ENCODE data around the gene DNAH17.

DNA sequence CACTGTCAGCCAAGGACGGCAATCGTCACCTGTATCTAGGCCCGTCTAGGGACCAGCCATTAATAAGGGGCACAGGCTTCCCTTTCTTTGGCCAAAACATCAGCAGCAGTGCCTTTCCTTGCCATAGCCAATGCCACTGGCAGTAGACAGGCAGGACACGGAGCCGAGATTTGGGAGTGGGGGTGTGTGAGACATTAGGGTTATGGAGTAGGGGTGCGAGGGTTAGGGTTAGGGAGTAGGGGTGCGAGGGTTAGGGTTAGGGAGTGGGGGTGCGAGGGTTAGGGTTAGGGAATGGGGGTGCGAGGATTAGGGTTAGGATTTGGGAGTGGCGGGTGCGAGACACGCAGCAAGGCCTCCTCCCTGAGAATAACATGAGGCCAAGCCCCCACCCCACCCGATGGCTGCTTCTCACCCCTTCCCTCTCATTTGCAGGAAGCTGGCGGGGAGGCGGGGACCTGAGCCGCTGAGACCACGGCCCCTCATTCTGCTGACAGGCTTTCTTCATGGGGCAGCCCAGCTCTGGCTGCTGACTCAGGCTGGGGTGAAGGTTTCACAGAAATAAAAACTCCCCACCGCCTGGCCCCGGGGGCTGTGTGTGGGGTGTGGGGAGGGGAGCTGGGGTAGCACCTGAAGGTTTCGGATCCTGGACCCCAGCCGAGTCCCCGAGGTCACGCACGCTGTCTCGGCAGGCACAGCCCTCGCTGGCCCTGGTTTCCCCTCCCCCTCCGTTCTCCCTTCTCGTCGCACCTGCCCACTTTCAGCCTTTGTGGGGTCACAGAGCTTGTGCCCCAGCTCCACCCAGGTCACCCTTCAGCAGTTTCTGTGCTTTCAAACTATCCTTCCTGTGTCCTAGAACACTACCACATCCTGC is 104.9 kb downstream of the DNAH17 start:
- TF ChIP-seq POLR2A (IDR thresholded peaks at IDR 0.05; ENCODE audit: borderline replicate concordance, extremely low read depth, insufficient read depth, insufficient read length) = no peak
- TF ChIP-seq CTCF (IDR thresholded peaks at IDR 0.05 in 2 of 3, conservative IDR thresholded peaks at IDR 0.05 in 1 of 3; ENCODE audit: borderline replicate concordance in 1 of 3, insufficient read depth in 1 of 3, low read depth in 2 of 3, low read length in 2 of 3) = no peak
- TF ChIP-seq SP1 (IDR thresholded peaks at IDR 0.05; ENCODE audit: low read depth) = no peak
- no peak for TF ChIP-seq JUND (IDR thresholded peaks at IDR 0.05)
- TF ChIP-seq POLR2AphosphoS5 (IDR thresholded peaks at IDR 0.05; ENCODE audit: low read depth, low read length) = no peak

Measured in HCT116 (cell line).